HepG2 (cell line): ENCODE data around the gene FHL5. TPM values are rescaled to one million over a fixed set of nuclear protein-coding genes. Genes with fewer than 3 reads are reported as not detected.

ENCODE experiments used
- ARID2 ChIP-seq: sonication (generic); formaldehyde crosslinking; IDR thresholded peaks from 2 replicates; pipeline ENCODE4 v1.8.1; 2022; ENCODE audit warnings: mild to moderate bottlenecking, missing genetic modification reagents, borderline replicate concordance
- CHCHD3 ChIP-seq: sonication (generic); formaldehyde crosslinking; IDR thresholded peaks from 2 replicates; pipeline ENCODE4 v1.8.0; 2022; ENCODE audit warnings: mild to moderate bottlenecking, missing genetic modification reagents, moderate library complexity
- CHD2 ChIP-seq: IDR thresholded peaks from 2 replicates; pipeline ENCODE4 v1.6.1; 2011; ENCODE audit warnings: low read depth, low read length, improper control_type of control experiment
- EEA1 ChIP-seq: sonication (generic); formaldehyde crosslinking; IDR thresholded peaks from 2 replicates; pipeline ENCODE4 v1.5.1; 2020; ENCODE audit warnings: mild to moderate bottlenecking, missing genetic modification reagents, borderline replicate concordance
- ELF1 ChIP-seq: sonication (generic); formaldehyde crosslinking; IDR thresholded peaks from 2 replicates; pipeline ENCODE4 v1.4.0; 2020; ENCODE audit warnings: missing genetic modification reagents
- PLSCR1 ChIP-seq: sonication (generic); formaldehyde crosslinking; IDR thresholded peaks from 2 replicates; pipeline ENCODE4 v1.5.0; 2020; ENCODE audit warnings: missing genetic modification reagents, mild to moderate bottlenecking, borderline replicate concordance
- POGZ ChIP-seq: sonication (generic); formaldehyde crosslinking; IDR thresholded peaks from 2 replicates; pipeline ENCODE4 v1.4.0; 2020; ENCODE audit warnings: mild to moderate bottlenecking, missing genetic modification reagents
- PRDM15 ChIP-seq: sonication (generic); formaldehyde crosslinking; IDR thresholded peaks from 2 replicates; pipeline ENCODE4 v1.4.0; 2020; ENCODE audit warnings: missing genetic modification reagents
- RFX1 ChIP-seq: fragments of 450-650 bp; IDR thresholded peaks from 2 replicates; pipeline ENCODE4 v1.6.1; 2017
- SMAD3 ChIP-seq: sonication (generic); formaldehyde crosslinking; IDR thresholded peaks from 2 replicates; pipeline ENCODE4 v1.4.0; 2020; ENCODE audit warnings: missing genetic modification reagents
- TEF ChIP-seq: sonication (generic); formaldehyde crosslinking; IDR thresholded peaks from 2 replicates; pipeline ENCODE4 v1.5.0; 2020; ENCODE audit warnings: missing genetic modification reagents
- ZBTB3 ChIP-seq: sonication (generic); formaldehyde crosslinking; IDR thresholded peaks from 2 replicates; pipeline ENCODE4 v1.4.0; 2020; ENCODE audit warnings: low read depth, mild to moderate bottlenecking, moderate library complexity, missing genetic modification reagents, borderline replicate concordance
- ZBTB33 ChIP-seq: sonication (generic); formaldehyde crosslinking; IDR thresholded peaks from 2 replicates; pipeline ENCODE4 v1.4.0; 2020; ENCODE audit warnings: missing genetic modification reagents
- ZBTB4 ChIP-seq: sonication (generic); formaldehyde crosslinking; IDR thresholded peaks from 2 replicates; pipeline ENCODE4 v1.4.0; 2020; ENCODE audit warnings: missing genetic modification reagents, mild to moderate bottlenecking, borderline replicate concordance
- ZFAT ChIP-seq: sonication (generic); formaldehyde crosslinking; conservative IDR thresholded peaks from 2 replicates; pipeline ENCODE4 v1.8.1; 2023; ENCODE audit warnings: missing genetic modification reagents, inconsistent platforms
- ZNF121 ChIP-seq: sonication (generic); formaldehyde crosslinking; IDR thresholded peaks from 2 replicates; pipeline ENCODE4 v1.5.0; 2020; ENCODE audit warnings: mild to moderate bottlenecking, missing genetic modification reagents
- ZNF670 ChIP-seq: sonication (generic); formaldehyde crosslinking; IDR thresholded peaks from 2 replicates; pipeline ENCODE4 v1.8.0; 2022; ENCODE audit warnings: mild to moderate bottlenecking, missing genetic modification reagents, borderline replicate concordance
- ZSCAN22 ChIP-seq: sonication (generic); formaldehyde crosslinking; IDR thresholded peaks from 2 replicates; pipeline ENCODE4 v1.4.0; 2020; ENCODE audit warnings: mild to moderate bottlenecking, missing genetic modification reagents
- polyA plus RNA-seq, 8 experiments: library from polyadenylated mRNA; depleted of rRNA in 3 of 8; stranded (reverse) in 7 of 8; unstranded in 1 of 8; fragments of >200 nt; fragmentation: Illumina TruSeq in 4 of 8; extraction: Trizol in 4 of 8; gene quantifications; 2 replicates each; pipeline versions ENCODE4 v1.2.1 to v1.2.3, GENCODE V29; 2011 to 2016; ENCODE audit warnings: low read depth in 4 of 8, missing spikeins in 1 of 8, mixed read lengths in 1 of 8; ENCODE audit not compliant: insufficient read depth in 1 of 8
- total RNA-seq, 5 experiments: library from RNA; depleted of rRNA; stranded (reverse); fragments of >200 nt; fragmentation: Illumina TruSeq; extraction: Trizol; gene quantifications; 2 replicates each; pipeline ENCODE4 v1.2.3, GENCODE V29; 2016; ENCODE audit warnings: low read depth in 1 of 5

Gene FHL5
- total and polyA plus RNA-seq, 2 of the 13 experiments (the other 11 are each of a cell fraction or from before 2014, with no cell fraction given) = not detected

GRCh38 chr6:96521644-96522464, 41.1 kb upstream of the FHL5 start, which contains the start of gene UFL1 (continued):
- TF ChIP-seq ZBTB4 (CRISPR knock-in tag) (peak; percentile 68; the same call in 1 of the 2 replicates), ZNF670 (peak; percentile 96), CHD2 (no peak), ZNF121 (CRISPR knock-in tag) (peak; percentile 63; the same call in 1 of the 2 replicates), ZSCAN22 (CRISPR knock-in tag) (peak; percentile 87), CHCHD3 (CRISPR knock-in tag) (0 out of 2 replicates have a peak, but pooled peaks have one; percentile 49), POGZ (CRISPR knock-in tag) (peak; percentile 83), PLSCR1 (CRISPR knock-in tag) (no peak), TEF (CRISPR knock-in tag) (peak; percentile 17; the same call in 1 of the 2 replicates), RFX1 (no peak), ZBTB33 (CRISPR knock-in tag) (no peak), PRDM15 (CRISPR knock-in tag) (no peak), ZFAT (CRISPR knock-in tag) (no peak), EEA1 (CRISPR knock-in tag) (peak; percentile 48; the same call in 1 of the 2 replicates), ELF1 (peak; percentile 85), ZBTB3 (no peak), SMAD3 (CRISPR knock-in tag) (0 out of 2 replicates have a peak, but pooled peaks have one; percentile 15), ARID2 (CRISPR knock-in tag) (no peak)
